Activated CD4-positive, alpha-beta T cell treated with anti-CD3 and anti-CD28 coated beads for 36 hours (primary cell): ENCODE results near the gene CLDN15. TPM values are rescaled to one million over a fixed set of nuclear protein-coding genes. Genes with fewer than 3 reads are reported as not detected.

Experiments used
- ATAC-seq: fragments of 200-7000 bp; cut with Tn5 transposase; one replicate; pipeline ENCODE4 v1.10.0; 2021; ENCODE audit warnings: mild to moderate bottlenecking, moderate library complexity
- CTCF ChIA-PET: fragments of 350-600 bp; sonication (Branson Sonifier 250); formaldehyde crosslinking; loops from one replicate; lab custom pipeline; 2021; ENCODE audit warnings: antibody characterized with exemption; lab: Charles Lee
- POLR2A ChIA-PET: fragments of 350-600 bp; sonication (Branson Sonifier 250); formaldehyde crosslinking; loops from one replicate; lab custom pipeline; 2021; ENCODE audit warnings: antibody characterized with exemption, inconsistent platforms; lab: Charles Lee
- DNase-seq: peaks from one replicate; pipeline ENCODE4 v3.0.0-alpha.2; 2020
- H3K27ac Mint-ChIP-seq: one replicate; pipeline ENCODE4 v1.8.0; 2021; ENCODE audit warnings: mixed read lengths
- H3K27me3 Mint-ChIP-seq: one replicate; pipeline ENCODE4 v1.8.0; 2021; ENCODE audit warnings: mixed read lengths
- H3K36me3 Mint-ChIP-seq: one replicate; pipeline ENCODE4 v1.8.0; 2021; ENCODE audit warnings: low read depth, mixed read lengths
- H3K4me1 Mint-ChIP-seq: one replicate; pipeline ENCODE4 v1.8.0; 2021; ENCODE audit warnings: mixed read lengths
- H3K4me3 Mint-ChIP-seq: one replicate; pipeline ENCODE4 v1.8.0; 2021; ENCODE audit warnings: mild to moderate bottlenecking, moderate library complexity, mixed read lengths
- H3K9me3 Mint-ChIP-seq: one replicate; pipeline ENCODE4 v1.8.0; 2021; ENCODE audit warnings: low read depth, mixed read lengths
- intact Hi-C, 2 experiments: fragments of 100-400 bp; cut with DNase I in 1 of 2; cut with micrococcal nuclease in 1 of 2; formaldehyde crosslinking; loops; one replicate each; pipeline versions ENCODE4 v1.14.2 to v1.15.1; 2022 to 2024; cut with DNase I, micrococcal nuclease
- total RNA-seq, 2 experiments: library from RNA; stranded (reverse); gene quantifications; one replicate each; pipeline ENCODE4 v1.2.3, GENCODE V29; 2021

The CLDN15 gene
- total RNA-seq, 2 experiments from 2014 or later: 16.4 to 17.2 TPM

DNA sequence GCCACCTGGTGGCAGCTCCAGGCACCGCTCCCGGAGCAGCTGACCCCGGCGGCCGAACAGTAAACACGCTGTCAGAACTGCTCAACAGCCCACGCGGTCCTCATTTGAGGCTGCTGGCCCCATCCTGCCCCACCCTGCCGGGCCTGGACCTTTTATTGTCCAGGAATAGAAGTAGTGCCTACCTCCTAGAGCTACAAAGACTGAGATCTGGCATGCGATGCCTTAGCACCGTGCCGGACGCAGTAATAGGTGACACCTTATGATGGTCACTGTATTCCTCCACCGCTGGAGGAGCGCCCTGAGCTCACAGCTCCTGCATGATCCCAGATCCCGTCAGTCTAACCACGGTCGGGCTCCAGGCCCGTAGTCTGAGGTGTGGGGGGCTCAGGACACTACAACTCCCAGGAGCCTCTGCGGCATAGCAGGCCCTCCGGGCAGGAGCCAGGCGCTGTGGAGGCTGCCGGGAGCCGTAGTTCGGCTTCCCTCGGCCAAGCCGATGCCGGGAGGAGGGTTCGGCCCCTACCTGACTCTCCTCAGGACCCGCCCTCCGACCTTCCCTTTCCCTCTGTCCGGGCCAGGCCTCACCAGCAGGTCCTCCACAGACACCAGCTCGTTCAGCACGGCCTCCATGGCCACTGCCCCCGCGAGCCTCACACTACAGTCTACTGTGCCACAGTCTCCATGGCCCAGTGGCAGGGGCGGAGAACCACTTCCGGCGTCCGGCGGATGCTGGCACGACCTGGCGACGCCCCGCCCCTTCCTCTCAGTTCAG lies 7.0 kb upstream of the CLDN15 start, which contains the start of gene FIS1:
Gene FIS1, minus strand, starts transcription at position 707 of the 772 bp plus-strand sequence. Its CDS starts 77 bp downstream, at position 630.
- H3K9me3 Mint-ChIP-seq: no peaks in the 10 kb centered on the region
- H3K4me1 Mint-ChIP-seq: peaks cover 25% of the 10 kb centered on the region
- ChIA-PET POLR2A (interaction anchor here (0.5 to 0.9 kb wide), 7 partner anchors 8 to 814 kb away, joined by 3 to 7 read pairs (median 3); partner anchors contain the start of genes PLOD3 and ZNHIT1), CTCF (interaction anchor here (0.5 to 3.8 kb wide), 18 partner anchors 9 to 539 kb away, joined by 3 to 44 read pairs (median 4); partner anchors contain the start of genes IFT22, PLOD3, POP7 and TRIM56)
- peak within 1 kb of the TSS; percentile 97 for H3K4me3 Mint-ChIP-seq
- peak; percentile 97 for DNase-seq
- no peaks in the 10 kb centered on the region for H3K27me3 Mint-ChIP-seq
- H3K27ac Mint-ChIP-seq: peak within 1 kb of the TSS; percentile 97
- intact Hi-C loops: loop anchor here (1.0 to 10.0 kb wide), 11 partner anchors 8 to 570 kb away; partner anchors contain the start of genes TRIM56 (in 2 of the 2), ZNHIT1 (in 2 of the 2), AP1S1 (in 1 of the 2) and GNB2 (in 1 of the 2)
- peaks cover 34% of the 10 kb centered on the region for H3K36me3 Mint-ChIP-seq
- peak; percentile 96 for ATAC-seq

DNA sequence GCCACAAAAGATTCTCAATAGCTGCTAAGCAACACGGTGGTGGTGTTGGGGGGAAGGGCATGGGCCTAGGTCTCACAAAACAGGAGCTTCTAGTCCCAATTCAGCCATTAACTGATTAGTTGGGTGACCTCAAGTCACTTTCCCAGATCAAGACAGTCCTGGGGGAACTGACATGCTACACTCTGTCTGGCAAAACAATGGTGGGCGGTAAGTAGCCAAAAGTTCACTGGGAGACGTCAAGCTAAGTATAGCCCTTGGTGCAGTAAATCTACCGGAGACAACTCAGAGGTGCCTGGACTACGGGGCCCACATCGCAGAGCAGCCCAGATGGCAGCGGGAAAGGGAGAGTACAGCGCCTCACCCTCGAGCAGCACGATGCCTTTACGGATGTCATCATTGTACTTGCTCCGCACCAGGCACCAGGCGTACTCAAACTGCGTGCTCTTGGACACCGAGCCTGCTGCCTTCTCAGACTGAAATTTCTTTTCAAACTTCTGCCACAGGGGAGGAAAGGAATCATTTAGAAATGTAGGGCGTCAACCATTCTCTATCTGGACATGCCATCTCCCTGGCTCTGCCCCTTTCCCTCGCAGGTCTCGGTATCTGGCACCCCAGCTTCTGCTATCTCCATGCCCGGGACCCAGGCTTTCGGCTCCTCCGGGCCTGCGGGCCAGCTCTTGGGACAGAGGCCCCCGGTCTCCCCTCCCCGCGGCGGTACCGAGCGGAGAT lies 6.2 kb upstream of the CLDN15 start:
- intact Hi-C loops: loop anchor here (1.0 to 10.0 kb wide), 10 partner anchors 8 to 569 kb away; partner anchors contain the start of genes ZNHIT1 (in 2 of the 2), AP1S1 (in 1 of the 2), GNB2 (in 1 of the 2) and IFT22 (in 1 of the 2)
- ChIA-PET CTCF (interaction anchor here (0.6 to 3.8 kb wide), 21 partner anchors 9 to 1118 kb away, joined by 3 to 44 read pairs (median 4); partner anchors contain the start of genes PLOD3, POP7, TRIM56 and ZNHIT1), POLR2A (interaction anchor here (0.6 to 0.9 kb wide), 5 partner anchors 8 to 814 kb away, joined by 3 to 7 read pairs (median 3); partner anchors contain the start of genes PLOD3 and ZNHIT1)
- no peak for ATAC-seq
- H3K36me3 Mint-ChIP-seq: peaks cover 34% of the 10 kb centered on the region
- H3K4me1 Mint-ChIP-seq: peaks cover 25% of the 10 kb centered on the region
- peak overlapping the region; percentile 97 for H3K27ac Mint-ChIP-seq
- peak; percentile 43 for DNase-seq
- no peaks in the 10 kb centered on the region for H3K27me3 Mint-ChIP-seq
- peak overlapping the region; percentile 97 for H3K4me3 Mint-ChIP-seq
- no peaks in the 10 kb centered on the region for H3K9me3 Mint-ChIP-seq

DNA sequence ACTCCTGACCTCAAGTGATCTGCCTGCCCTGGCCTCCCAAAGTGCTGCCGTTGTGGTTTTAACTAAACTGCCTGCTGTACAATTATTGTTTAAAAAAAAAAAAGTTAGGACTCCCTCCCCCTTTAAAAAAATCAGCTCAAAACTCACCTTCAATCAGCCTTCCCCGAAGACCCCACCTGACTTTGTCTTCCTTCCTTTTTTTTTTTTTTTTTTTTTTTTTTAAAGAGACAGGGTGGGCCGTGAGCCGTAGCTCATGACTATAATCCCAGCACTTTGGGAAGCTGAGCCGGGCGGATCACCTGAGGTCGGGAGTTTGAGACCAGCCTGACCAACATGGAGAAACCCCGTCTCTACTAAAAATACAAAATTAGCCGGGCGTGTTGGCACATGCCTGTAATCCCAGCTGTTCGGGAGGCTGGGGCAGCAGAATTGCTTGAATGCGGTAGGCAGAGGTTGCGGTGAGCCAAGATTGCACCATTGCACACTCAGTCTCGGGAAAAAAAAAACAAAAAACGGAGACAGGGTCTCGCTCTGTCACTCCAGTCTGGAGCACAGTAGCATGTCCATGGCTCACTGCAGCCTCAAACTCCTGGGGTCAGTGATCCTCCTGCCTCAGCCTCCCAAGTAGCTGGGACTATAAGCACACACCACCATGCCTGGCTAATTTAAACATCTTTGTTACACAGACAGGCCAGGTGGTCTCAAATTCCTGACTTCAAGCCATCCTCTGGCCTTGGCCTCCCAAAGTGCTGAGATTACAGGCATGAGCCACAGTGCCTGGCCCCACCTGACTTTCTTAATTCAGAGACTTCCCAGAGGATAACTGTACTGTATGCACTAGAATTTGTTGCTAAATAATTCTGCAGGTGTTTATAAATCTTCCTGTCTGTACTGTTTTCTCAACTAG lies 4.1 kb upstream of the CLDN15 start:
- H3K36me3 Mint-ChIP-seq: peaks cover 29% of the 10 kb centered on the region
- no peak overlapping the region for H3K27ac Mint-ChIP-seq
- H3K4me3 Mint-ChIP-seq: no peak overlapping the region
- CTCF ChIA-PET: interaction anchor here (0.6 to 1.2 kb wide), 4 partner anchors 13 to 98 kb away, joined by 3 to 6 read pairs (median 3); no protein-coding TSS in a partner anchor
- peaks cover 19% of the 10 kb centered on the region for H3K4me1 Mint-ChIP-seq
- POLR2A ChIA-PET: no interaction called here
- no peak for DNase-seq
- no peaks in the 10 kb centered on the region for H3K27me3 Mint-ChIP-seq
- no peaks in the 10 kb centered on the region for H3K9me3 Mint-ChIP-seq
- intact Hi-C loops: loop anchor here in 1 of 2 experiments (10.0 kb wide), 1 partner anchor 567 kb away; the partner anchor contains the start of gene GNB2
- no peak for ATAC-seq

DNA sequence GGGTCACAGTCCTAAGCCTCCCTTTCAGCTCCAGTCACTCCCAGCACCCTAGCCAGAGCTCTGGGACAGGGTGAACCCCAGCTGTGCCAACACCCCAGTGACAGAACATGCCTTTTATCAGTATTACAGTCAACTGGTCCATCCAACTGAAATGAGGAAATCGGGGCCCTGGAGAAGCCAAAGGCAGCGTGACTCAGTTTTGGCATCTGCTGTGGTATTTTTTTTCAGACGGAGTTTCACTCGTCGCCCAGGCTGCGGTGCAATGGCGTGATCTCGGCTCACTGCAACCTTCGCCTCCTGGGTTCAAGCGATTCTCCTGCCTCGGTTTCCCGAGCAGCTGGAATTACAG lies 3.4 kb upstream of the CLDN15 start:
- H3K36me3 Mint-ChIP-seq: peaks cover 29% of the 10 kb centered on the region
- intact Hi-C loops: loop anchor here in 1 of 2 experiments (10.0 kb wide), 1 partner anchor 566 kb away; the partner anchor contains the start of gene GNB2
- H3K27me3 Mint-ChIP-seq: no peaks in the 10 kb centered on the region
- DNase-seq (no peak), ATAC-seq (no peak)
- H3K4me1 Mint-ChIP-seq: peaks cover 18% of the 10 kb centered on the region
- H3K9me3 Mint-ChIP-seq: no peaks in the 10 kb centered on the region
- no peak overlapping the region for H3K4me3 Mint-ChIP-seq
- CTCF ChIA-PET: interaction anchor here (1.1 to 1.2 kb wide), 2 partner anchors 14 to 97 kb away, joined by 3 to 6 read pairs; no protein-coding TSS in a partner anchor
- no peak overlapping the region for H3K27ac Mint-ChIP-seq
- POLR2A ChIA-PET: no interaction called here

DNA sequence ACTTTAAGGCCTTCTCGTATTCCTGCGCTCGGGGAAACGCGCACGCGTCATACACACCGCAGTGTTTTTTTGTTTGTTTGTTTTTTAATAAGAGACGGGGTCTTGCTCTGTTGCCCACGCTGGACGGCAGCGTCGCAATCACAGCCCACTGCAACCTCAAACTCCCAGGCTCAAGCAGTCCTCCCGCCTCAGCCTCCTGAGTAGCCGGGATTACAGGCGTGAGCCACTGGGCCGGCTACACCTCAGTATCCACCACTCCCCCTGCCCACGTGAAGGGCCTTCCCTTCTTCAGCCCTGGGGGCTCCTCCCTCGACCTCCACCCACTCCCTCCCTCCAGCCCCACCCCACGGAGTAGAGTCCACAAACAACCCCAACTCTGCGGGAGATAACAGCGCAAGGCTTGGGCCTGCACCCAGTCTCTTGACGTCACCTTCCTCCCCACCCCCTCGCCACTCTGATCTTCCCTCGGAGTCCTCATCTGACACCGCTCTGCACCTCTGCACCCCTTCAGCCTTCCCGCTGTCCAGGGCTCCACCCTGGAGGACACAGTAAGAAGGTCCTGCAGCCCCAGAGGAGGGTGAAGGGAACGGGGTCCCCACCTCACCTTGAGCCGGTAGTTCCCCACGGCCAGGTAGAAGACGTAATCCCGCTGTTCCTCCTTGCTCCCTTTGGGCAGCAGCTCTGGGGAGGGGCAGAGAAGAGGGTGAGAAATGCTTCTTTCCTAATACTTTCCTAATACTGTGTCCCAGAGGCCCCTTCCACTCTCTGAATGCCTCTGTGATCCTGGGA lies 2.8 kb upstream of the CLDN15 start:
- H3K9me3 Mint-ChIP-seq: no peaks in the 10 kb centered on the region
- H3K36me3 Mint-ChIP-seq: peaks cover 24% of the 10 kb centered on the region
- peaks cover 13% of the 10 kb centered on the region for H3K4me1 Mint-ChIP-seq
- ATAC-seq (no peak), DNase-seq (no peak)
- no peak overlapping the region for H3K4me3 Mint-ChIP-seq
- CTCF ChIA-PET: no interaction called here
- no peaks in the 10 kb centered on the region for H3K27me3 Mint-ChIP-seq
- H3K27ac Mint-ChIP-seq: no peak overlapping the region
- POLR2A ChIA-PET: no interaction called here
- intact Hi-C loops: loop anchor here in 1 of 2 experiments (10.0 kb wide), 1 partner anchor 566 kb away; the partner anchor contains the start of gene GNB2

DNA sequence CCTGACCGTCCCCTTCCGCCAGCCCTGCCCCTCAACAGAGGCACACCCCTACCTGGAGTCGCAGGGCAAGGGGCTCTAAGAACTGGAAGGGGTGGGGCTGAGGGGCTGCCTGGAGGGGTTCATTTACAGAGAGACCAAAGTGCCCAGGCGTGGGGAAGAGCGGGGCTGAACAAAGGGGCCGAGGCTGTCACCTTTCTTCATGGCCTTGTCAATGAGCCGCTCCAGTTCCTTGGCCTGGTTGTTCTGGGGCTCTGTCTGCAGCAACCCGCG lies 2.3 kb upstream of the CLDN15 start:
- CTCF ChIA-PET: no interaction called here
- intact Hi-C loops: loop anchor here in 1 of 2 experiments (10.0 kb wide), 1 partner anchor 565 kb away; the partner anchor contains the start of gene GNB2
- DNase-seq (no peak), ATAC-seq (no peak)
- Mint-ChIP-seq H3K9me3 (no peaks in the 10 kb centered on the region), H3K36me3 (peaks cover 20% of the 10 kb centered on the region), H3K4me1 (peaks cover 8% of the 10 kb centered on the region), H3K27ac (no peak overlapping the region), H3K4me3 (no peak overlapping the region), H3K27me3 (no peaks in the 10 kb centered on the region)
- POLR2A ChIA-PET: no interaction called here

DNA sequence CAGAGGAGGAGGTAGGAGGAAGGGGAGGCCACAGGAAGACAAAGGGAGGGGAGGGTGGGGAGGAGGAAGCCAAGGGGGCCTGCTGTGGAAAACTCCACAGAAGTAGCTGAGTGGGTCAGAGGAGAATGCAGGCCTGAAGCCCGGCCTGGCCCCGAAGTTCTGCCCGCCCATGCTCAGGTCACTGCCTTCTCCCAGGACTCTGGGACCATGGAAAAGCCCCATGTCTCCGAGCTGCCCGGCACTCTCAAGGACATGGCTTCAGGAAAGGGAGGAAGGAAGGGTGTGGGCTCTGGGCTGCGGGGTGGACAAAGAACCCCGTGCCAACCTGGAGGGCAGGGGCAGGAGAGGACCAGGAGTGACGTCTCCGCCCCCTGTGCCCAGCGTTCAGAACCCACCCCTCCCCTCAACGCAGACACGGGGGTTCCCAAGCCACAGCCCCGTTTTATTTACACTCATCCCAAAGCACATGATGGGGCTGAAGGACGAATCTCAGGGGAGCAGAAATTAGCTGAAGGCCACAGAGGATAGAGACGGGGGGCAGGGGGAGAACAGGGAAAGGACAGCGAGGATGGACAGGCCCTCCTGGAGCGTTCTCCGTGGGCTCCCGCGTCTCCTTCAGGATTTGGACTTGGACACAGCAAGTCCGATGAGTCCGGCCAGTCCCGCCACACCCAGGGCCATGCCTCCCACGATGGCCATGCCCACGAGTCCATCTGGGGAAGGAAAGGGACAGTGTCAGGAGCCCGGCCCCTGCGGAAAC lies 1.8 kb upstream of the CLDN15 start:
- no peak overlapping the region for H3K27ac Mint-ChIP-seq
- H3K36me3 Mint-ChIP-seq: peaks cover 20% of the 10 kb centered on the region
- ATAC-seq (no peak), DNase-seq (no peak)
- H3K27me3 Mint-ChIP-seq: no peaks in the 10 kb centered on the region
- intact Hi-C loops: no loop called here
- POLR2A ChIA-PET: no interaction called here
- no peak overlapping the region for H3K4me3 Mint-ChIP-seq
- CTCF ChIA-PET: no interaction called here
- no peaks in the 10 kb centered on the region for H3K9me3 Mint-ChIP-seq
- peaks cover 8% of the 10 kb centered on the region for H3K4me1 Mint-ChIP-seq

DNA sequence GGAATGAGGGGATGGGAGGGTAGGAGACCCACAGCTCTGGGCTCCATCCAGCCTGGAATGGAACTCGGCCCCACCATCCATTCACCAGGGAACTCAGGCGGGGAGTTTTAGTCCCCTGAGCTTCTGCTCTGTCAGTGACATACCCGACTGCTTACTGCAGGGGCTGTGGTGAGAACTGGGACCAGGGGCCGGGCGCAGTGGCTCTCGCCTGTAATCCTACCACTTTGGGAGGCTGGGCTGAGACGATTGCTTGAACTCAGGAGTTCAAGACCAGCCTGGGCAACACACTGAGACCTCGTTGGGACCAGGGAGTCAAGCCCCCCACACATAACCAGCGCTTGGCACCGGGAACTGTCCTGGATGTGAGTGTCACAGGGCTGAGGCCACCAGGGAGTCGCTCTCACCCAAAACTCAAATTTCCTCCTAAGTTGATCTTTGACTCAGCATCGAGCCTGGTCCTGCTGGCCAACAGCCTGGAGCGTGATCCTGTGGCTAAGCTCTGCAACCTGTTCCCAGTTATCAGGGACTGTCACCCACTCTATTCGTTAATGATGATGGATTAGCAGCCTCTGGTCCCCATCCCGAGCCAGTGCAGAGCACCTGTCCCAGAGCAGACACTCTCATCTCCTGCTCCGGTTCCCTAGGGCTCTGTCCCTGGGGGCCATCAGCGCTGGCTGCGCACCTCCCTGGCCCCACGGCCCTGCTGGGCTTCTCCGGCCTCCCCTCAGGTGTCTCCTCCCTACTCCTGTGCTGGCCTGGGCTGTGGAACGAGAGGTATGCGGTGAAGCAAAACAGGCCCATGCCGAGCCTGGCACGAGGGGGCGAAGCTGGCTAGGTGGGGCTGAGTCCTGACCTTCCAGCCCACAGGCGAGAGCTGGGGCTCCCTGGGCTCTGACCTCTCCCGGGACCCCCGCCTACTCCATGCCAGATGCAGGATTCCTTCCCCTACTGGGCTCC lies 902 bp upstream of the CLDN15 start:
- H3K36me3 Mint-ChIP-seq: peaks cover 15% of the 10 kb centered on the region
- H3K27ac Mint-ChIP-seq: no peak overlapping the region
- H3K4me3 Mint-ChIP-seq: no peak overlapping the region
- POLR2A ChIA-PET: no interaction called here
- intact Hi-C loops: no loop called here
- peaks cover 2% of the 10 kb centered on the region for H3K4me1 Mint-ChIP-seq
- CTCF ChIA-PET: interaction anchor here (3.7 kb wide), 1 partner anchor 44 kb away, joined by 11 read pairs; no protein-coding TSS in a partner anchor
- ATAC-seq: no peak
- no peaks in the 10 kb centered on the region for H3K27me3 Mint-ChIP-seq
- H3K9me3 Mint-ChIP-seq: no peaks in the 10 kb centered on the region
- no peak for DNase-seq
